HepG2 (cell line): Measurements from ENCODE around the gene ACACB. TPM values are rescaled to one million over a fixed set of nuclear protein-coding genes. Genes with fewer than 3 reads are reported as not detected.

Experiments used
- ATF7-NPFF ChIP-seq: sonication (generic); formaldehyde crosslinking; IDR thresholded peaks from 2 replicates; pipeline ENCODE4 v1.8.1; 2023; ENCODE audit warnings: mild to moderate bottlenecking, low read depth, missing genetic modification reagents, moderate library complexity
- BRF2 ChIP-seq: sonication (generic); formaldehyde crosslinking; IDR thresholded peaks from 2 replicates; pipeline ENCODE4 v1.8.1; 2022; ENCODE audit warnings: mild to moderate bottlenecking, missing genetic modification reagents
- CEBPG ChIP-seq: IDR thresholded peaks from 2 replicates; pipeline ENCODE4 v1.6.1; 2016
- CENPX ChIP-seq: sonication (generic); formaldehyde crosslinking; IDR thresholded peaks from 2 replicates; pipeline ENCODE4 v1.9.0; 2021; ENCODE audit warnings: mild to moderate bottlenecking, missing genetic modification reagents, moderate library complexity
- HBP1 ChIP-seq: IDR thresholded peaks from 2 replicates; pipeline ENCODE4 v1.6.1; 2016; ENCODE audit warnings: low read depth, control low read depth
- HNF4A ChIP-seq: sonication (generic); formaldehyde crosslinking; IDR thresholded peaks from 2 replicates; pipeline ENCODE4 v1.4.0; 2020; ENCODE audit warnings: missing genetic modification reagents
- LCORL ChIP-seq, 2 experiments: fragments of 450-650 bp in 1 of 2; sonication (generic) in 1 of 2; formaldehyde crosslinking in 1 of 2; IDR thresholded peaks; 2 replicates each; pipeline versions ENCODE4 v1.5.0 to v1.6.1; 2017 to 2020; ENCODE audit warnings: antibody characterized with exemption in 1 of 2, missing genetic modification reagents in 1 of 2
- NCOA1 ChIP-seq: sonication (generic); formaldehyde crosslinking; IDR thresholded peaks from 2 replicates; pipeline ENCODE4 v1.9.0; 2021; ENCODE audit warnings: missing genetic modification reagents
- PCBP2 ChIP-seq: fragments of 200-400 bp; formaldehyde crosslinking; optimal IDR thresholded peaks from 2 replicates; pipeline ENCODE3; 2018; ENCODE audit warnings: low read length, low read depth; ENCODE audit not compliant: poor library complexity, severe bottlenecking
- PHF8 ChIP-seq: sonication (generic); formaldehyde crosslinking; IDR thresholded peaks from 2 replicates; pipeline ENCODE4 v1.5.0; 2020; ENCODE audit warnings: missing genetic modification reagents
- REPIN1 ChIP-seq: sonication (generic); formaldehyde crosslinking; IDR thresholded peaks from 2 replicates; pipeline ENCODE4 v1.8.0; 2022; ENCODE audit warnings: missing genetic modification reagents, low read depth, mild to moderate bottlenecking, borderline replicate concordance
- SAP130 ChIP-seq: IDR thresholded peaks from 2 replicates; pipeline ENCODE4 v1.6.1; 2016; ENCODE audit warnings: low read depth
- SMYD3 ChIP-seq: sonication (generic); formaldehyde crosslinking; IDR thresholded peaks from 2 replicates; pipeline ENCODE4 v1.8.1; 2023; ENCODE audit warnings: mild to moderate bottlenecking, missing genetic modification reagents
- TSC22D2 ChIP-seq: sonication (generic); formaldehyde crosslinking; IDR thresholded peaks from 2 replicates; pipeline ENCODE4 v1.5.1; 2020; ENCODE audit warnings: missing genetic modification reagents, mild to moderate bottlenecking, borderline replicate concordance
- U2AF2 ChIP-seq: fragments of 200-400 bp; formaldehyde crosslinking; IDR thresholded peaks from 2 replicates; pipeline ENCODE4 v1.6.1; 2017; ENCODE audit warnings: low read depth, mild to moderate bottlenecking, low read length
- YEATS4 ChIP-seq: sonication (generic); formaldehyde crosslinking; IDR thresholded peaks from 2 replicates; pipeline ENCODE4 v1.4.0; 2020; ENCODE audit warnings: missing genetic modification reagents, borderline replicate concordance
- ZBTB20 ChIP-seq: sonication (generic); formaldehyde crosslinking; IDR thresholded peaks from 2 replicates; pipeline ENCODE4 v1.8.1; 2023; ENCODE audit warnings: missing genetic modification reagents, low read depth, mild to moderate bottlenecking, borderline replicate concordance
- ZBTB49 ChIP-seq: sonication (generic); formaldehyde crosslinking; IDR thresholded peaks from 2 replicates; pipeline ENCODE4 v1.4.0; 2020; ENCODE audit warnings: missing genetic modification reagents, borderline replicate concordance
- ZKSCAN8 ChIP-seq: IDR thresholded peaks from 2 replicates; pipeline ENCODE4 v1.6.1; 2016; ENCODE audit warnings: borderline replicate concordance, missing genetic modification reagents, missing compliant biosample characterization
- ZNF136 ChIP-seq: sonication (generic); formaldehyde crosslinking; IDR thresholded peaks from 2 replicates; pipeline ENCODE4 v1.8.1; 2022; ENCODE audit warnings: low read depth, mild to moderate bottlenecking, moderate library complexity, missing genetic modification reagents
- ZNF263 ChIP-seq: sonication (generic); formaldehyde crosslinking; IDR thresholded peaks from 2 replicates; pipeline ENCODE4 v1.4.0; 2020; ENCODE audit warnings: missing genetic modification reagents
- ZNF282 ChIP-seq: fragments of 450-650 bp; IDR thresholded peaks from 2 replicates; pipeline ENCODE4 v1.6.1; 2018; ENCODE audit not compliant: partially characterized antibody
- ZNF629 ChIP-seq: sonication (generic); formaldehyde crosslinking; conservative IDR thresholded peaks from 2 replicates; pipeline ENCODE4 v1.5.0; 2020; ENCODE audit warnings: missing genetic modification reagents
- ZSCAN22 ChIP-seq: sonication (generic); formaldehyde crosslinking; IDR thresholded peaks from 2 replicates; pipeline ENCODE4 v1.4.0; 2020; ENCODE audit warnings: mild to moderate bottlenecking, missing genetic modification reagents
- polyA plus RNA-seq, 8 experiments: library from polyadenylated mRNA; depleted of rRNA in 3 of 8; stranded (reverse) in 7 of 8; unstranded in 1 of 8; fragments of >200 nt; fragmentation: Illumina TruSeq in 4 of 8; extraction: Trizol in 4 of 8; gene quantifications; 2 replicates each; pipeline versions ENCODE4 v1.2.1 to v1.2.3, GENCODE V29; 2011 to 2016; ENCODE audit warnings: low read depth in 4 of 8, missing spikeins in 1 of 8, mixed read lengths in 1 of 8; ENCODE audit not compliant: insufficient read depth in 1 of 8
- total RNA-seq, 5 experiments: library from RNA; depleted of rRNA; stranded (reverse); fragments of >200 nt; fragmentation: Illumina TruSeq; extraction: Trizol; gene quantifications; 2 replicates each; pipeline ENCODE4 v1.2.3, GENCODE V29; 2016; ENCODE audit warnings: low read depth in 1 of 5
- TF ChIP-seq, protein P1 (sequence below): sonication (generic); formaldehyde crosslinking; IDR thresholded peaks from 2 replicates; pipeline ENCODE4 v1.4.0; 2020; ENCODE audit warnings: missing genetic modification reagents, borderline replicate concordance

ACACB gene
- total and polyA plus RNA-seq, 2 of the 13 experiments (the other 11 are each of a cell fraction or from before 2014, with no cell fraction given), result 6.2 to 8.6 TPM

DNA sequence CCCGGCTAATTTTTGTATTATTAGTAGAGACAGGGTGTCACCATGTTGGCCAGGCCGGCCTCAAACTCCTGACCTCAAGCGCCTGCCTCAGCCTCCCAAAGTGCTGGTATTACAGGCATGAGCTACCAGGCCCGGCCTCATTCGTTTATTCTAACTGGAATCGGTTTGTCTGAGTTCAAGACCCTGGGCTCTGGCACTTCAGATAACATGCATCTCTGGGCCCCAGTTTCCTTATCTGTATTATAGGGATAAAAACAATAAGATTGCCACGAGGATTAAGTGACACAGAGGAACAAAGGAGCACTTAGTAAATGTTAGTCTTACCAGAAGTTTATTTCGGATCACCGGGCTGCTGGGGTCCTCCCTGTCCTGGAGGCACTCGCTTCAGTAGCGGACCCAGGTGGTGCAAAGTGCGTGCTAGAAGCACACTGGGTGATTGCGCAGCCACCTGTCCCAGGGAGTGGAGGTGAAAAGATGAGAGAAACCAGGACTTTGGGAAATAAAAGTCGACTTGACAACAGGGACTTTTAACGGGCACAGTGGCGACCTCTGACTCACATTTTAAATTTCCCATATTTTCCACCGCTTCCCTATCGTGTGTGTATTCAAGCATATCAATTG, 37.5 kb downstream of the ACACB start (continued):
- TF ChIP-seq ZBTB49 (CRISPR knock-in tag) (no peak), ZNF136 (CRISPR knock-in tag) (no peak), ZNF629 (CRISPR knock-in tag) (no peak), TSC22D2 (CRISPR knock-in tag) (no peak), HBP1 (CRISPR knock-in tag) (no peak), ATF7-NPFF (CRISPR knock-in tag) (no peak), ZKSCAN8 (CRISPR knock-in tag) (no peak), ZSCAN22 (no peak), ZNF263 (0 out of 2 replicates have a peak, but pooled peaks have one; percentile 24), CEBPG (peak; percentile 68), ZNF282 (no peak), YEATS4 (peak; percentile 22; the same call in 1 of the 2 replicates), NCOA1 (CRISPR knock-in tag) (no peak), REPIN1 (CRISPR knock-in tag) (peak; percentile 35; the same call in 1 of the 2 replicates), HNF4A (CRISPR knock-in tag) (peak; percentile 42), CENPX (CRISPR knock-in tag) (no peak), PCBP2 (no peak), ZBTB20 (no peak), LCORL (IDR thresholded peaks at IDR 0.05) (no peak), LCORL (CRISPR knock-in tag; IDR thresholded peaks at IDR 0.05) (peak; percentile 30; the same call in 1 of the 2 replicates), SMYD3 (no peak), U2AF2 (no peak), BRF2 (CRISPR knock-in tag) (no peak), PHF8 (CRISPR knock-in tag) (0 out of 2 replicates have a peak, but pooled peaks have one; percentile 41), SAP130 (CRISPR knock-in tag) (0 out of 2 replicates have a peak, but pooled peaks have one; percentile 21)
- TF ChIP-seq, protein P1, sequence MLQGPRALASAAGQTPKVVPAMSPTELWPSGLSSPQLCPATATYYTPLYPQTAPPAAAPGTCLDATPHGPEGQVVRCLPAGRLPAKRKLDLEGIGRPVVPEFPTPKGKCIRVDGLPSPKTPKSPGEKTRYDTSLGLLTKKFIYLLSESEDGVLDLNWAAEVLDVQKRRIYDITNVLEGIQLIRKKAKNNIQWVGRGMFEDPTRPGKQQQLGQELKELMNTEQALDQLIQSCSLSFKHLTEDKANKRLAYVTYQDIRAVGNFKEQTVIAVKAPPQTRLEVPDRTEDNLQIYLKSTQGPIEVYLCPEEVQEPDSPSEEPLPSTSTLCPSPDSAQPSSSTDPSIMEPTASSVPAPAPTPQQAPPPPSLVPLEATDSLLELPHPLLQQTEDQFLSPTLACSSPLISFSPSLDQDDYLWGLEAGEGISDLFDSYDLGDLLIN (CRISPR knock-in tag), result 0 out of 2 replicates have a peak, but pooled peaks have one; percentile 31
